GM19240 (cell line): ENCODE results near the gene RAD51B.

Experiments
- DNase-seq: peaks from one replicate; pipeline ENCODE4 v3.0.0; 2011; ENCODE audit warnings: low spot score; ENCODE audit not compliant: insufficient read length

Gene RAD51B

GRCh38 chr14:68451696-68452373, 632.3 kb downstream of the RAD51B start:
- no peak for DNase-seq

GRCh38 chr14:68458253-68458652, 638.7 kb downstream of the RAD51B start:
- no peak for DNase-seq

- DNase-seq = no peak
Measured at GRCh38 chr14:68458840-68459469, 639.4 kb downstream of the RAD51B start.

GRCh38 chr14:68459480-68460136, 640.0 kb downstream of the RAD51B start:
- no peak for DNase-seq

GRCh38 chr14:68460541-68460940, 641.0 kb downstream of the RAD51B start:
- no peak for DNase-seq

- DNase-seq = no peak
Measured at GRCh38 chr14:68461086-68461485, 641.5 kb downstream of the RAD51B start.

GRCh38 chr14:68462683-68463082, 643.1 kb downstream of the RAD51B start:
- DNase-seq = no peak

- DNase-seq = no peak
Measured at GRCh38 chr14:68463299-68463698, 643.7 kb downstream of the RAD51B start.

- no peak for DNase-seq
Measured at GRCh38 chr14:68463705-68464374, 644.3 kb downstream of the RAD51B start.

GRCh38 chr14:68464711-68465110, 645.1 kb downstream of the RAD51B start:
- no peak for DNase-seq

GRCh38 chr14:68466491-68466977, 647.0 kb downstream of the RAD51B start:
- DNase-seq = no peak

GRCh38 chr14:68467425-68467824, 647.8 kb downstream of the RAD51B start:
- no peak for DNase-seq

GRCh38 chr14:68468437-68469207, 649.0 kb downstream of the RAD51B start:
- DNase-seq = no peak

- no peak for DNase-seq
Measured at GRCh38 chr14:68469208-68469713, 649.7 kb downstream of the RAD51B start.

GRCh38 chr14:68470361-68470760, 650.8 kb downstream of the RAD51B start:
- DNase-seq = no peak

GRCh38 chr14:68471029-68471963, 651.7 kb downstream of the RAD51B start:
- no peak for DNase-seq

GRCh38 chr14:68471964-68472508, 652.5 kb downstream of the RAD51B start:
- no peak for DNase-seq

- no peak for DNase-seq
Measured at GRCh38 chr14:68473069-68473468, 653.5 kb downstream of the RAD51B start.

GRCh38 chr14:68473794-68474193, 654.2 kb downstream of the RAD51B start:
- DNase-seq = no peak

- no peak for DNase-seq
Measured at GRCh38 chr14:68474741-68475140, 655.2 kb downstream of the RAD51B start.
